LNCaP clone FGC (cell line): ENCODE measurements around the gene PCYT2.
"Not testable (repeated sequence)": the region's sequence is repeated elsewhere in the genome, so short reads cannot be mapped to it uniquely, and the experiment has no call there.

Experiments used
- DNase-seq: peaks from one replicate; pipeline ENCODE4 v3.0.0-alpha.2; 2011; ENCODE audit warnings: low read depth
- H3K4me3 ChIP-seq: 2 replicates; pipeline ENCODE4 v1.5.1; 2011; ENCODE audit warnings: mild to moderate bottlenecking, low read depth, low read length, control low read depth
- TF ChIP-seq, protein P1 (sequence below): IDR thresholded peaks from 2 replicates; pipeline ENCODE4 v1.5.1; 2012; ENCODE audit warnings: mild to moderate bottlenecking; ENCODE audit not compliant: control insufficient read depth, insufficient read depth; ENCODE audit errors: extremely low read depth

PCYT2 gene

DNA sequence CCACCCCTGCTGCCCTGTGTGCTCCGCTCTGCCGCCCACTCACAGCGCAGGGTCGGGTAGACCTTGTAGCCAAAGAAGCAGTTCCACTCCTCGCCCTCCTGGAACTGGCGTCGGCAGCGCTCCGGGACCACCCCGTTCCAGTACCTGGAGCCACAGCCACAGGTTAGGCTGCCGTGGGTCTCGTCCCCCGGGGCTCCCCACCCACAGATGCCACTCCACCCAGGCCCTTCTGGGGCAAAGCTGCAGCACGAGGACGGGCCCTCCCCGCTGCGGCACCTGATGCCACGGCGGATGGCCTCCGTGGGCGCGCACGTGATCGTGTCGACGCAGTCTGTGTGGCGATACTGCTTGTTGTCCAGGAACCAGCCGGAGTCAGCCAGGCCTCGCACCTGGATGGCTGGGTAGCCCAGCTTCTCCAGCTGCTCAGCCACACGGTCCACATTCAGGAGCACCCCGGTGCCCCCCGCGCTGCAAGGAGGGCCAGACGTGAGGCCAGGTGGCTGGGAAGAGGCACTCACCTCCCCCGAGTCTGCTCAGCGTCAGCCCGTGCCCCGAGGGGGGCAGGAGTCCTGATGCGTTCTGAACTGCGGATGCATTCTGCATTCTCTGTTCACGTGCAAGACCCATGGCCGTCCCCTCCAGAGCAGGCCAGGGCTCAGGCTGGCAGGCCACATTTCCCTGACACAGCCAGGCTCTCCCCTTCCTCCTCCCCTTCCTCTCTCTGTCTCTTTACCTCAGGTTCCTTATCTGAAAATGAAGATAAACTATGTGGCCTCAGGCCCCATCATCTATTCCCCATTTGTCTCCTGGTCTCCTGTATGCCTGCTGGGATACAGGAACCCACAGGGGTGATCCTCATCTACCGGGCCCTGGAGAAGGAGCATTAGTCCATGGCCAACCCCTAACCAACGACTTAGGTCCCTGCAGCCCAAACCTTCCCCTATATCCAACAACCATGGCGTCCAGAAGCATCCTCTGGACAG, 45.7 kb upstream of the PCYT2 start:
- no peak overlapping the region for H3K4me3 ChIP-seq
- TF ChIP-seq, protein P1, sequence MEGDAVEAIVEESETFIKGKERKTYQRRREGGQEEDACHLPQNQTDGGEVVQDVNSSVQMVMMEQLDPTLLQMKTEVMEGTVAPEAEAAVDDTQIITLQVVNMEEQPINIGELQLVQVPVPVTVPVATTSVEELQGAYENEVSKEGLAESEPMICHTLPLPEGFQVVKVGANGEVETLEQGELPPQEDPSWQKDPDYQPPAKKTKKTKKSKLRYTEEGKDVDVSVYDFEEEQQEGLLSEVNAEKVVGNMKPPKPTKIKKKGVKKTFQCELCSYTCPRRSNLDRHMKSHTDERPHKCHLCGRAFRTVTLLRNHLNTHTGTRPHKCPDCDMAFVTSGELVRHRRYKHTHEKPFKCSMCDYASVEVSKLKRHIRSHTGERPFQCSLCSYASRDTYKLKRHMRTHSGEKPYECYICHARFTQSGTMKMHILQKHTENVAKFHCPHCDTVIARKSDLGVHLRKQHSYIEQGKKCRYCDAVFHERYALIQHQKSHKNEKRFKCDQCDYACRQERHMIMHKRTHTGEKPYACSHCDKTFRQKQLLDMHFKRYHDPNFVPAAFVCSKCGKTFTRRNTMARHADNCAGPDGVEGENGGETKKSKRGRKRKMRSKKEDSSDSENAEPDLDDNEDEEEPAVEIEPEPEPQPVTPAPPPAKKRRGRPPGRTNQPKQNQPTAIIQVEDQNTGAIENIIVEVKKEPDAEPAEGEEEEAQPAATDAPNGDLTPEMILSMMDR, result no peak
- DNase-seq, result no peak

DNA sequence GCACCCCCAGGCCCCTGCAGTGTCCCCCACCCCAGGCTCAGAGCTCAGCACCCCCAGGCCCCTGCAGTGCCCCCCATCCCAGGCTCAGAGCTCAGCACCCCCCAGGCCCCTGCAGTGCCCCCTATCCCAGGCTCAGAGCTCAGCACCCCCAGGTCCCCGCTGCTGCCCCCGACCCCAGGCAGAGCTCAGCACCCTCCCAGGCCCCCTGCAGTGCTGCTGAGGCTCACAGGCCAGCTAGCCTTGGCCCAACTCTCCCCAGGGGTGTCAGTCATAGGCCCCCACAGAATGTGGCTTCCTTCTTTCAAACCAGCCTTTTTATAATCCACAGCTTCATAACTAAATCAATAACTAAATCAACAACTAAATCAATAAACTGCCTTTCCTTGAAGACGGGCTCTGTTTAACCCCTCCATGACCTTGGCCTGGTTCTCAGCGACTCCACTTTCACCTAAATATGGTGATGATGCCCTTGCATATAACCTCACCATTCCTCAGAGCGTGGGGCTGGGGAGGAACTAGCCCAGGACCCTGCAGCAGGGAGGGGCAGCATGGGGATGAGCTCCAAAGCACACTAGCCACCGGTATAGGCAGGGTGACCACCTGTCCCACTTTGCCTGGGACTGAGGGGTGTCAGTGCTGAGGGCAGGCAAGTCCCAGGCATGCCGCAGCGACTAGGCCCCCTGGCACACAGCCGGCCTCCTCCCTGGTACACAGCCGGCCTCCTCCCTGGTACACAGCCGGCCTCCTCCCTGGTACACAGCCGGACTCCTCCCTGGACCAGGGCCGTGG, 44.8 kb upstream of the PCYT2 start:
- DNase-seq, result no peak
- H3K4me3 ChIP-seq, result no peak overlapping the region
- TF ChIP-seq, protein P1, result no peak

DNA sequence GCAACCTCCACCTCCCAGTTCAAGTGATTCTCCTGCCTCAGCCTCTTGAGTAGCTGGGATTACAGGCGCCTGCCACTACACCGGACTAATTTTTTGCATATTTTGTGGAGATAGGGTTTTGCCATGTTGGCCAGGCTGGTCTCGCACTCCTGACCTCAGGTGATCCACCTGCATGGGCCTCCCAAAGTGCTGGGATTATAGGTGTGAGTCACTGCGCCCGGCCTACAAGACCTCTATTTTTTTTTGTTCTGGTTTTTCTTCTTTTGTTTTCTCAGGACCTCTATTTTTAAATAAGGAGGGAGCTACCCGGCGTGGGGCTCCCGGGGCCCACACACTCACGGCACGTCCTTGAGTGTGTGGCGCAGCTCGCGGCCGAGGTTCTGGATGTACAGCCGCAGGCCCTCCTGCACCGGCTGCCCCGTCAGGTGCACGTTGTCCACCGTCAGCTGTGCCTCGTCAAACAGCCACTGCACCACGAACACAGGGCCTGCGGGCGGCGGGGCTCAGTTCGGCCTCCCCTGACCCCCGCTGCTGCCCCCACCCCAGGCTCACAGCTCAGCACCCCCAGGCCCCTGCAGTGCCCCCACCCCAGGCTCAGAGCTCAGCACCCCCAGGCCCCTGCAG, 44.0 kb upstream of the PCYT2 start:
- no peak for DNase-seq
- no peak overlapping the region for H3K4me3 ChIP-seq
- TF ChIP-seq, protein P1, result no peak

DNA sequence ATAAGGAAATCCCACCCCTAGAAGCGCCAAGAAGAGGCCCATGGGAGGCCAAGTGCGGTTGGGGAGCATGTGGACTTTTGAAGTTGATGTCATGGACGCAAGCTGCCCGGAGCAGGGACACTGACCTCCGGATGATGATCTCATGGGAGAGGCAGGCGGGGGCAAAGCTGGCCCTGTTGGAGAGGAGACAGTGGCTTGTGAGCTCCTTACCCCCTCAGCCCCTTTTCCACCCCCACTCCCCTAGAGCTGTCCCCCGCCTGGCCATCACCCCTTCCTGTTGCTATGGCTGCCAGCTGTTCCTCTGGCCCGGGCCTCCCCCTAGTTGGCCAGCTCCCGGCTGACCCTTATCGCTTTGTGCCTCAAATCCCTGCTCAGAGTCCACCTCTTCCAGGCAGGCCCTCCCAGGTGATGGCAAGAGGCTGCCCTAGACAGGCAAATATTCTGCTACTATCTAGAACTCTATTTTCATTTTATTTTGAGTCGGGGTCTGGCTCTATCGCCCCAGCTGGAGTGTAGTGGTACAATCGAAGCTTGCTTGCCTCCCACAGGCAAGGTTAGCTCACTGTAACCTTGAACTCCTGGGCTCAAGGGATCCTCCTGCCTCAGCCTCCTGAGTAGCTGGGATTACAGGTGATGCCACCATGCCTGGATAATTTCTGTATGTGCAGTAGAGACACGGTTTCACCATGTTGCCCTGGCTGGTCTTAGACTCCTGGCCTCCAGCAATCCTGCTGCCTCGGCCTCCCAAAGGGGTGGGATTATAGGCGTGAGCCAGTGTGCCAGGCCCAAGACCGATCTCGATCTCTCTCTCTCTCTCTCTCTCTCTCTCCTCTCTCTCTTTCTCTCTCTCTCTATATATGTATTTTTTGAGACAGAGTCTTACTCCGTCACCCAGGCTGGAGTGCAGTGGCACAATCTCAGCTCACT, 43.2 kb upstream of the PCYT2 start:
- H3K4me3 ChIP-seq, result no peak overlapping the region
- DNase-seq, result no peak
- TF ChIP-seq, protein P1, result no peak

DNA sequence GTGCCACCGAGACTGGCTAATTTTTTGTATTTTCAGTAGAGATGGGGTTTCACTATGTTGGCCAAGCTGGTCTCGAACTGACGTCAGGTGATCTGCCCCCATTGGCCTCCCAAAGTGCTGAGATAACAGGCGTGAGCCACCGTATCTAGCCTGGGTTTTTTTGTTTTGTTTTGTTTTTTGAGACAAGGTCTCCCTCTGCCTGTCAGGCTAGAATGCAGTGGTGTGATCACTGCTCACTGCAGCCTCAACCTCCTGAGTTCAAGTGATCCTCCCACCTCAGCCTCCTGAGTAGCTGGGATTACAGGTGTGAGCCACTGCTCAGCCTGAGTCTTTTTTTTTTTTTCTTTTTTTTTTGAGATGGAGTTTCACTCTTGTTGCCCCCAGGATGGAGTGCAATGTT, 42.2 kb upstream of the PCYT2 start:
- H3K4me3 ChIP-seq, DNase-seq: not testable (repeated sequence)

DNA sequence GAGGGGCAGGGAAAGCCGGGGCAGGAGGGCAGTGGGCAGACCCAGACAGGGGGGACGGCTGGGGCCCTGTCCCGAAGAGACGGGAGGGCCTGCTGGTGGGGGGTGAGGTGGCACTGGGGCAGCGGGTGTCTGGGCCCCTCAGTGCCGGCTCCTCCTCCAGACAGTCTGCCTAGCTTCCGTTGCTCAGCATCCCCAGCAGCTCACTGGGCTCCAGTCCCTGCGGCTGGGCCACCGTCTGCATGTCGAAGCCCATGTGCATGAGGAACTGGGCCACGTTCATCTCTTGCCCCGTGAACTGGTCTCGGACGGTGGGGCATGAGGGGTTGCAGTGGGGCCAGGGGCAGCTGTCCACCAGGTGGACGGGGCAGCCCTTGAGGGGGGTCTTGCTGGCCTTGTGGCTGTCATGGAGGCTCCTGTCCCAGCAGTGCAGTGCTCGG, 41.6 kb upstream of the PCYT2 start:
- H3K4me3 ChIP-seq, result no peak overlapping the region
- TF ChIP-seq, protein P1, result no peak
- no peak for DNase-seq
